Measurements from ENCODE around the gene TIAM2.

DNA sequence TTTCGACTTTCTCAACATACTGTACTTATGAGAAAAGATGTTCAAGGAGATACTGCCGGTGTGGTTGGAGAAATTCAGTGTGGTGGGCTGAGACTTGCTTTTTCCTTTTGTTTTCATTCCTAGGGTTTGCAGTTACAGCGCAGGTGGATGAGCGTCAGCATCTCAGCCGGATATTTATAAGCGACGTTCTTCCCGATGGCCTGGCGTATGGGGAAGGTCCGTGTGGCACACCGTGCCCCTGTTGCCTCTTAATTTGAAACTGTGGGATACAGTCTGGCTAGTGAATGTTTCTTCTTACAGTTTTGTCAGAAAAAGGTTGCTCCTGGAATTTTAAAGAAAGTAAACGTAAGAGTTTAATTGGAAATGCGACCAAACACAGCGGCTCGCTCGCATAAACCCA lies 187.0 kb downstream of the TIAM2 start:
- no peak for TF ChIP-seq CTCF (IDR thresholded peaks at IDR 0.05; ENCODE audit: extremely low read depth in 1 of 2, insufficient read depth in 1 of 2, low read depth in 1 of 2, low read length in 2 of 2)
- no peak for TF ChIP-seq JUN (IDR thresholded peaks at IDR 0.05; ENCODE audit: borderline replicate concordance, insufficient read depth, insufficient read length, low read depth)
- no peak for TF ChIP-seq MYC (IDR thresholded peaks at IDR 0.05; ENCODE audit: low read depth, low read length)
- no peak for TF ChIP-seq EZH2 (IDR thresholded peaks at IDR 0.05; ENCODE audit: borderline replicate concordance, low read depth, low read length, severe bottlenecking)
- no peak for TF ChIP-seq POLR2AphosphoS5 (IDR thresholded peaks at IDR 0.05; ENCODE audit: insufficient read depth, low read depth, low read length)
- TF ChIP-seq POLR2A (IDR thresholded peaks at IDR 0.05; ENCODE audit: low read depth, low read length) = no peak

All from endothelial cell of umbilical vein (primary cell).